Gastroesophageal sphincter (tissue), 4 donors: ENCODE measurements around the gene ARHGAP28. TPM values are rescaled to one million over a fixed set of nuclear protein-coding genes. Genes with fewer than 3 reads are reported as not detected.
"Not testable (repeated sequence)": the region's sequence is repeated elsewhere in the genome, so short reads cannot be mapped to it uniquely, and the experiment has no call there.

Source experiments
- ATAC-seq: fragments of 150-250 bp; one replicate; pipeline ENCODE4 v1.9.1; 2016; ENCODE audit warnings: mild to moderate bottlenecking, moderate library complexity
- H3K27ac ChIP-seq, 4 donors: fragments of 200-600 bp; sonication (generic) in 3 of 4; 1 replicate in 3 of 4; 2 replicates in 1 of 4; pipeline ENCODE4 v1.5.1; 2016 to 2019
- H3K27me3 ChIP-seq: fragments of 200-600 bp; sonication (generic); one replicate; pipeline ENCODE4 v1.5.1; 2019
- H3K36me3 ChIP-seq, 2 donors: fragments of 200-600 bp; sonication (generic); one replicate each; pipeline ENCODE4 v1.5.1; 2019; ENCODE audit warnings: control low read depth in 1 of 2
- H3K4me1 ChIP-seq, 3 donors: fragments of 200-600 bp; sonication (generic); 1 replicate in 2 of 3; 2 replicates in 1 of 3; pipeline ENCODE4 v1.5.1; 2016 to 2019; ENCODE audit warnings: control low read depth in 2 of 3
- H3K4me3 ChIP-seq, 2 donors: fragments of 200-600 bp; sonication (generic); one replicate each; pipeline ENCODE4 v1.5.1; 2019; ENCODE audit warnings: mild to moderate bottlenecking in 1 of 2, moderate library complexity in 1 of 2
- H3K9me3 ChIP-seq, 3 donors: fragments of 200-600 bp; sonication (generic); one replicate each; pipeline ENCODE4 v1.5.1; 2017 to 2019; ENCODE audit warnings: control low read depth in 2 of 3
- CTCF ChIP-seq, 4 experiments: fragments of 200-600 bp in 2 of 4; fragments of 450-650 bp in 2 of 4; sonication (generic) in 1 of 4; IDR thresholded peaks; one replicate each; pipeline ENCODE4 v1.5.1; 2017 to 2019; ENCODE audit warnings: antibody characterized with exemption in 4 of 4, mild to moderate bottlenecking in 2 of 4, moderate library complexity in 2 of 4
- EP300 ChIP-seq: sonication (generic); formaldehyde crosslinking; IDR thresholded peaks from one replicate; pipeline ENCODE4 v1.6.1; 2017; ENCODE audit warnings: antibody characterized with exemption, mild to moderate bottlenecking
- POLR2A ChIP-seq, 2 donors: fragments of 450-650 bp; IDR thresholded peaks; one replicate each; pipeline ENCODE4 v1.6.1; 2017; ENCODE audit warnings: antibody characterized with exemption in 2 of 2, mild to moderate bottlenecking in 2 of 2, moderate library complexity in 1 of 2
- POLR2AphosphoS5 ChIP-seq: sonication (generic); formaldehyde crosslinking; IDR thresholded peaks from one replicate; pipeline ENCODE4 v1.6.1; 2017; ENCODE audit warnings: antibody characterized with exemption
- WGBS, 2 donors: methylation state at CpG; one replicate each; pipeline ENCODE4 v1.1.5; 2018; ENCODE audit warnings: low coverage in 1 of 2; 5-methylcytosine and 5-hydroxymethylcytosine counted together
- total RNA-seq, 4 donors: library from RNA; depleted of rRNA; stranded (reverse); fragments of >200 nt; gene quantifications; one replicate each; pipeline ENCODE4 v1.1.0, GENCODE V29; 2016

Gene ARHGAP28
- total RNA-seq, 4 donors from 2014 or later: 0.35 to 1.9 (median 1.1) TPM

- Histone ChIP-seq H3K27ac (no peak overlapping the region), H3K27me3 (no peaks in the 10 kb centered on the region), H3K4me1 (no peaks in the 10 kb centered on the region), H3K4me3 (no peak overlapping the region), H3K36me3 (no peaks in the 10 kb centered on the region), H3K9me3 (no peaks in the 10 kb centered on the region)
- TF ChIP-seq CTCF (IDR thresholded peaks at IDR 0.05) (no peak), EP300 (no peak), POLR2A (IDR thresholded peaks at IDR 0.05) (no peak), POLR2AphosphoS5 (no peak)
- WGBS, 2 donors: 73% methylated on average over 1 of the region's 1 CpG; no CpG with 5 or more reads in 1 of the 2 donors
- no peak for ATAC-seq
Observed at GRCh38 chr18:6821356-6821755, 91.8 kb downstream of the ARHGAP28 start.

- WGBS, 2 donors: no CpG with 5 or more reads among the region's 29 CpGs
- H3K27ac ChIP-seq, ATAC-seq, H3K27me3 ChIP-seq, H3K4me3 ChIP-seq, H3K4me1 ChIP-seq, H3K9me3 ChIP-seq, H3K36me3 ChIP-seq: not testable (repeated sequence)
Observed at GRCh38 chr18:6827161-6827560, 97.6 kb downstream of the ARHGAP28 start.

GRCh38 chr18:6827566-6827965 is 98.0 kb downstream of the ARHGAP28 start:
- H3K9me3 ChIP-seq, H3K4me3 ChIP-seq, H3K27ac ChIP-seq, H3K4me1 ChIP-seq, H3K36me3 ChIP-seq, H3K27me3 ChIP-seq, ATAC-seq: not testable (repeated sequence)
- no CpG with 5 or more reads among the region's 30 CpGs for WGBS, 2 donors

- Histone ChIP-seq H3K27ac (no peak overlapping the region), H3K9me3 (no peaks in the 10 kb centered on the region), H3K4me1 (no peaks in the 10 kb centered on the region), H3K27me3 (no peaks in the 10 kb centered on the region), H3K36me3 (no peaks in the 10 kb centered on the region), H3K4me3 (no peak overlapping the region)
- no peak for ATAC-seq
- 100% methylated on average over 1 of the region's 1 CpG for WGBS, 2 donors
- TF ChIP-seq EP300 (no peak), CTCF (IDR thresholded peaks at IDR 0.05) (no peak), POLR2A (IDR thresholded peaks at IDR 0.05) (no peak), POLR2AphosphoS5 (no peak)
Observed at GRCh38 chr18:6830916-6831315, 101.4 kb downstream of the ARHGAP28 start.

GRCh38 chr18:6835345-6835744 is 105.8 kb downstream of the ARHGAP28 start:
- H3K27me3 ChIP-seq: no peaks in the 10 kb centered on the region
- no peak overlapping the region for H3K27ac ChIP-seq
- peak; percentile 59 for TF ChIP-seq POLR2AphosphoS5
- no peak for TF ChIP-seq EP300
- H3K36me3 ChIP-seq: no peaks in the 10 kb centered on the region
- no peak overlapping the region for H3K4me3 ChIP-seq
- WGBS, 2 donors: 82 to 92% methylated on average over 1 of the region's 1 CpG
- H3K4me1 ChIP-seq: no peaks in the 10 kb centered on the region
- ATAC-seq: no peak
- H3K9me3 ChIP-seq: no peaks in the 10 kb centered on the region

GRCh38 chr18:6836331-6836730 is 106.8 kb downstream of the ARHGAP28 start:
- WGBS, 2 donors: 80% methylated on average over 1 of the region's 1 CpG; no CpG with 5 or more reads in 1 of the 2 donors
- Histone ChIP-seq H3K27me3 (no peaks in the 10 kb centered on the region), H3K9me3 (no peaks in the 10 kb centered on the region), H3K4me3 (no peak overlapping the region), H3K27ac (no peak overlapping the region), H3K36me3 (no peaks in the 10 kb centered on the region), H3K4me1 (no peaks in the 10 kb centered on the region)
- TF ChIP-seq EP300 (no peak), CTCF (IDR thresholded peaks at IDR 0.05) (no peak)
- ATAC-seq: no peak

- no peak overlapping the region for H3K4me3 ChIP-seq
Observed at GRCh38 chr18:6837904-6838303, 108.4 kb downstream of the ARHGAP28 start.

More at GRCh38 chr18:6837904-6838303, 108.4 kb downstream of the ARHGAP28 start:
- no peaks in the 10 kb centered on the region for H3K4me1 ChIP-seq
- WGBS, 2 donors: 96 to 100% methylated on average over 3 of the region's 3 CpGs
- TF ChIP-seq EP300: no peak
- no peak for TF ChIP-seq POLR2A (IDR thresholded peaks at IDR 0.05)
- no peak for TF ChIP-seq POLR2AphosphoS5
- TF ChIP-seq CTCF (IDR thresholded peaks at IDR 0.05): no peak
- ATAC-seq: no peak
- no peak overlapping the region for H3K27ac ChIP-seq
- H3K36me3 ChIP-seq: no peaks in the 10 kb centered on the region
- H3K27me3 ChIP-seq: no peaks in the 10 kb centered on the region
- H3K9me3 ChIP-seq: no peaks in the 10 kb centered on the region
